Muscle layer of colon (tissue), 2 donors: Measurements from ENCODE around the gene NMRAL1.
A peak's percentile ranks its signal among the peaks of the same experiment; 100 is the strongest.

Experiments
- H3K27ac ChIP-seq: one replicate; pipeline ENCODE4 v1.7.0; 2013; ENCODE audit warnings: low read depth, mild to moderate bottlenecking, low read length, moderate library complexity
- H3K27me3 ChIP-seq, 2 donors: one replicate each; pipeline ENCODE4 v1.7.0; 2013; ENCODE audit warnings: low read length in 2 of 2, mild to moderate bottlenecking in 2 of 2; ENCODE audit not compliant: insufficient read depth in 2 of 2, control insufficient read depth in 1 of 2
- H3K36me3 ChIP-seq: one replicate; pipeline ENCODE4 v1.7.0; 2013; ENCODE audit warnings: mild to moderate bottlenecking, low read length; ENCODE audit not compliant: insufficient read depth
- H3K4me1 ChIP-seq: one replicate; pipeline ENCODE4 v1.7.0; 2013; ENCODE audit warnings: mild to moderate bottlenecking, low read length; ENCODE audit not compliant: insufficient read depth
- H3K4me3 ChIP-seq, 2 donors: one replicate each; pipeline ENCODE4 v1.7.0; 2013; ENCODE audit warnings: low read length in 2 of 2, low read depth in 1 of 2, mild to moderate bottlenecking in 1 of 2, moderate library complexity in 1 of 2
- H3K9ac ChIP-seq: one replicate; pipeline ENCODE4 v1.7.0; 2013; ENCODE audit warnings: low read length
- H3K9me3 ChIP-seq: one replicate; pipeline ENCODE4 v1.7.0; 2013; ENCODE audit warnings: mild to moderate bottlenecking, low read length
- donor health status: abdominal sarcoma.
- donor health status: Adenocarcinoma of cecum.

Gene NMRAL1

DNA sequence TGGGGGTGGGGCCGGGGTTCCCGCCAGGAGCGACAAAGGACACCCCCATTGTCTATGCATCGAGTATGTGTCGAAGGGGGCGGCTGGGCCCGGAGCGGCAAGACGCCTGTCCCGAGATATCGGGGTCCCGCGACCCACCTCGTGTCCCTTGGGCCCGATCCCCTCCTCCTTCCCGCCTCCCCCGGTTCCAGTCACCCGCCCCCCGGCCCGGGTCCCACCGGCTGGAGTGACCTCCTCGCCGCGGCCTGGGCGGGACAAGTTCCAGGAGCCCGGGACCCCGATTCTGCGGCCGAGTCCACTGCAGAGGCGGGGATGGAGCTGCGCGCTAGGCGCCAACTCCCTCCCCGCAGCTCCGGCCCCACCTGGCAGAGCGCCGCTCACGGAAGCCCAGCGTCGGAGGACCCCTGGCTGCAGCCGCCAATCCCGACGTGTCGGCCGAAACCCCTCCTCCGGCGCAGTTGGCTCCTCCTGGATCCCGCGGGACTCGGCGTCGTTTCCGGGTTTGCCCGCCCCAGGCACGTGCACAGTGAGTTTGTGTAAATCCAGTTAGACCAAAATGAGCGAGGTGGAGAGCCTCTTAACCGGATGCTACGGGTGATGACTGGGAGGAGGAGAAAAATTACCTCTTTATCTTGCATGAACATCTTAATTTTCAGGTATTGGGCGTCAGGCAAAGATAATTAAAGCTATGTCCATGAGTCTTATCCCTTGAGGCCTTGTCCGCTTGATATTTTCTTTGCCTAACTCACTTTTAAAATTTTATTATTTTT is at the start of gene NMRAL1:
Gene NMRAL1, minus strand, starts transcription at position 434 of the 770 bp plus-strand sequence. CDS start 493 bp downstream, outside the sequence.
- H3K4me1 ChIP-seq = peaks cover 9% of the 10 kb centered on the region
- peak within 1 kb of the TSS; percentile 27 for H3K9ac ChIP-seq
- H3K4me3 ChIP-seq = peak within 1 kb of the TSS; percentile 43 to 58
- H3K9me3 ChIP-seq = no peaks in the 10 kb centered on the region
- H3K27me3 ChIP-seq = no peaks in the 10 kb centered on the region
- H3K36me3 ChIP-seq = no peaks in the 10 kb centered on the region
- peak within 1 kb of the TSS; percentile 79 for H3K27ac ChIP-seq

DNA sequence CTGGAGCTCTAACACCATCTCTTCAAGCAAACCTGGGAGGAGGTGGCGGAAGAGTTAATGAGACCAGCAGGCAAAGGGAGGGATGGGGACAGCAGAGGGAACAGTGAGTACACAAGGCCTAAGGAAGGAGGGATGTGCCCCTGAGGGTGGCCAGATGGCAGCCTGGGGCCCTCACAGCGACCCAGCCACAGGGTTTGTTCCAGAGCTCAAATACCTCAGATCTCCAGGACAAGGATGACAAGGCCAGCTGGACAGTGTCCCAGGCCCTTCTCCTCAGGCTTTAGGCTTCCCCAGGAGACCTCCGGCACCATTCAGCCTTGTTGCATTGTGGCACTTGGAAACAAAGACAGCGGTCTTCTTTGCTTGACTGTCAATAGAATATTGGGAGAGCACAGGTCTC is 49.3 kb upstream of the NMRAL1 start:
- Histone ChIP-seq H3K27ac (no peak overlapping the region), H3K27me3 (no peaks in the 10 kb centered on the region), H3K9ac (no peak overlapping the region)

DNA sequence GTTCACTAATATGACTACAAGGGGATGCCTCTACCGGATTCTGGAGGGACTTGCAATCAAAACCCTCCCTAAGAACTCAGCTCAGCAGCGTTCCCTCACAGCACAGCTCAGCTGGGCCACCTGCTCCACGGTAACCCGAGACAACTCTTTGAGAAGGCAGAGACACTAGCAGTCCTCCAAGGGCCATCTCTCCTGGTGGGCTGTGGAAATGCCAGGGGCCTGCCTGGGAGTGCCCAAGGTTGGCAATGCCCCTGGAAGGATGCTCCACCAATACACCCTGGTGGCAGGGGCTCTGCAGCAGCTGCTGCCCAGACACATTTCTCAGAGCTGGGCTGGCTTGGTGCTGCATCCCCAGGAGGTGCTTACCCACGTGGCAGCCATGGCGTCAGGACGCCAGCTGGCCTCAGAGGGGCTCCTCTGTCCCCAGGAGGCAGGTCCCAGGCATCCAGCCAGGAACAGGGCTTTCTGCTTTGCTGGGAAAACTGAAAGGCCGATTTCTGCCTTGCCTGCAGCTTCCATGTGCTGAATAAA is 47.7 kb upstream of the NMRAL1 start:
- Histone ChIP-seq H3K27me3 (no peaks in the 10 kb centered on the region), H3K9me3 (no peaks in the 10 kb centered on the region), H3K4me3 (no peak overlapping the region), H3K9ac (no peak overlapping the region), H3K36me3 (no peaks in the 10 kb centered on the region), H3K4me1 (peaks cover 5% of the 10 kb centered on the region), H3K27ac (no peak overlapping the region)

More for the DNA sequence above, 49.3 kb upstream of the NMRAL1 start:
- Histone ChIP-seq H3K4me1 (peaks cover 4% of the 10 kb centered on the region), H3K9me3 (no peaks in the 10 kb centered on the region), H3K36me3 (no peaks in the 10 kb centered on the region), H3K4me3 (no peak overlapping the region)

DNA sequence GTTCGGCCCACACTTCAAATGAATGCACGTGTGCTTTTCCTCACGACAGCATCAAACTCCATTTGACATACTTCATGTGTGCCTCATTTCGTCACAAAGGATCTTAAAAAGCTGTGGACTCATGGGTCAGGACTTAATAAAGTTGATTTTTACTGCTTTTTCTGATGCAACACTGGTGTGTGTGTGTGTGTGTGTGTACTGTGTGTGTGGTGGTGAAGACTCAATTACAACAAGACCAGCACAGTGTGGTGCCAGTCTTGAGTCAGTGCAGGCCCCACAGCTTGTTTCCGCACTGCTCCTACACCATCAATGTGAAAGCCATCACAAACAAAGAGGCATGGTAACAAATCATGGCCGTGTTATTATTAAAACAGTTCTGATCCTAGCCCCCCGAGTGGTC is 46.5 kb upstream of the NMRAL1 start:
- Histone ChIP-seq H3K4me3 (no peak overlapping the region), H3K27me3 (no peaks in the 10 kb centered on the region), H3K36me3 (no peaks in the 10 kb centered on the region), H3K4me1 (peaks cover 14% of the 10 kb centered on the region), H3K9ac (no peak overlapping the region), H3K9me3 (no peaks in the 10 kb centered on the region), H3K27ac (no peak overlapping the region)

DNA sequence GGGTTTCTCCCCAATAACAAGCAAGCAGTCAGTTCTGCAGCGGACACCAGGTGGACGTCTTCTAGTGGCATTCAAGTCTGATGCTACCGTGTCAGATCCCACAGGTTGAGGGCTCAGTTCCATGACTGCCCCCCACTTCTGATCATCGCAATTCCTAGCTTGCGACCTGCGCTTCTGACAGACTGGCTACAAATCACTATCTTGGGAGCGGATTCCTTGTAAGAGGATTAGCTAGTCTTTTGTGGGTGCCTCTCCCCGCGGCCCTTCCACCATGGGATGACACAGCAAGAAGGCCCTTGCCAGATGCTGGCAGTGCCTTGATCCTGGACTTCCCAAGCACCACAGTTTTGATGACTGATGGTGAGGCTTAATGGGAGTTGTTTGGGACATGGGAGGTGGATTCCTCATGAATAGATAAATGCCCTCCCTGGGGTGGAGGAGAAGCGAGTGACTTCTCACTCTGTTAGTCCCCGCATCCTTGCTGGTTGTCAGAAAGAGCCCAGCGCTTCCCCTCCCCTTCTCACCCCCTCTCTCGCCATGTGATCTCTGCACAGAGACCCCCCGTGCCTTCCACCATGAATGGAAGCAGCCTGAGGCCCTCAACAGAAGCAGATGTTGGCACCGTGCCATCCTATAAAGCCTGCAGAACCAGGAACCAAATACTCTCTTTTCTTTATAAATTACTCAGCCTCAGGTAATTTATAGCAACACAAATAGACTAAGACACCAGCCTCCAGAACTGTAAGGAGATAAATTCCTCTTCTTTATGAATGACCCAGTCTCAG is 45.0 kb upstream of the NMRAL1 start:
- no peak overlapping the region for H3K27ac ChIP-seq
- peaks cover 24% of the 10 kb centered on the region for H3K4me1 ChIP-seq
- H3K9me3 ChIP-seq = no peaks in the 10 kb centered on the region
- no peak overlapping the region for H3K4me3 ChIP-seq
- no peaks in the 10 kb centered on the region for H3K36me3 ChIP-seq
- no peak overlapping the region for H3K9ac ChIP-seq
- no peaks in the 10 kb centered on the region for H3K27me3 ChIP-seq

DNA sequence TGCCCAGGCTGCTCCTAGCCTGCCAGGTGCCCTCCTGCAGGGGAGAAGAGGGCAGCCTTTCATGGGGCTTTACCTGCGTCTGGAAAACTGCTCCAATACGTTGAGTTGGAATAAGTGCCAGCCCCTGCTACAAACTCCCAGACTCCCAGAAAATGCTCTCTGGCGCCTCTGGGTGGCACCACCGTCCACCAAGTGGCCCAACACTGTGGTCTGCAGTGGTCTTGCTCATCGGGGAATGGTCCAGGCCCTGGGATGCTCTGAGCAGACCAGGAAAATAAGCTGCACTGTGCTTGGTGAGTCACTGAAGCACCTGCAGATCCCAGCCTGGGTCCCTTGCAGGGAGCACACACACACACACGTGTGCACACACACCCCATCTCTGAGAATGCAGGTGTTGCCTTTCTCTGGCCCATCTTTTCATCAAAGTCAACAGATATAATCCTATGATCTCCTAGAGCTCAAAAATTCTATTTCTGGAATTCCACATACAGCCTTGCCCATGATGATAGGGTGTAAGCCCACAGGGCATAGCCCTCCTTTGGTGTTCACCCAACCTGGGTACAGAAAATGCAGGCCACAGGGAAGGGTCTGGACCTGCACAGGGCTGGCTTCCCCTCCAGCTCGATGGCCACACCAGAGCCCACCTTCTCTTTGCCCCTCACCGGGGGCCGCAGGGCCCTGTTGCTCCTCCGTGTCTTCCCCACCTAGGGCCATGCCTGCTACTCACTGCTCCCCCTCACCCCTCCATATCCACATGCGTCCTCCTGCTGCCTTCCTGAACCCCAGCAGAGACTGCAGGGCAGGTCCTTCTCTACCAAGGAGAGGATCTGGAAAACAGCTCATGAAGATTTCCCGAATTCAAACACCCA is 43.6 kb upstream of the NMRAL1 start:
- Histone ChIP-seq H3K4me1 (peaks cover 30% of the 10 kb centered on the region), H3K27ac (no peak overlapping the region), H3K9ac (no peak overlapping the region)

DNA sequence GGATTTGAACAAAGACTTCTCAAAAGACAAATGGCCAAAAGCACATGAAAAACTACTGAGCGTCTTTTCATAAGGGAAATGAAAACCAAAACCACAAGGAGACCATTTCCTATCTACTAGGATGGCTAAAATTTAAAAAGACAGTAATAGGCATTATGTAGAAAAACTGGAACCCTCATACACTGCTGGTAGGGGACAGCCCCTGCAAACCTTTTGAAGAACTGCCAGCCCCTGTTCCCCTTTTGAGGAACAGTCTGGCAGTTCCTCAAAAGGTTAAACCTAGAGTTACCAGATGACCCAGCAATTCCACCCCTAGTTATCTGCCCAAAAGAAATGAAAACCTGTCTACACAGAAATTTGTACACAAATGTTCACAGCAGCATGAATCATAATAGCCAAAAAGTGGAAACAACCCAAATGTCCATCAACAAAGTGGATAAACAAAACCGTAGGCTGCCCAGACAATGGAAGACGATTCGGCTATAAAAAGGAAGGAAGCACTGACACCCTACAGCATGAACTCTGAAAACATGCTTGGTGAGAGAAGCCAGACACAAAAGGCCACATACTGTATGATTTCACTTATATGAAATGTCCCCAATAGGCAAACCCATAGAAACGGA is 41.3 kb upstream of the NMRAL1 start:
- no peak overlapping the region for H3K27ac ChIP-seq
- peaks cover 37% of the 10 kb centered on the region for H3K4me1 ChIP-seq
- H3K9ac ChIP-seq = no peak overlapping the region
- peaks cover 16% of the 10 kb centered on the region for H3K36me3 ChIP-seq
- H3K9me3 ChIP-seq = no peaks in the 10 kb centered on the region
- H3K27me3 ChIP-seq = no peaks in the 10 kb centered on the region
- H3K4me3 ChIP-seq = no peak overlapping the region

More for the DNA sequence above, 43.6 kb upstream of the NMRAL1 start:
- no peaks in the 10 kb centered on the region for H3K36me3 ChIP-seq
- no peaks in the 10 kb centered on the region for H3K27me3 ChIP-seq
- H3K4me3 ChIP-seq = no peak overlapping the region
- no peaks in the 10 kb centered on the region for H3K9me3 ChIP-seq

DNA sequence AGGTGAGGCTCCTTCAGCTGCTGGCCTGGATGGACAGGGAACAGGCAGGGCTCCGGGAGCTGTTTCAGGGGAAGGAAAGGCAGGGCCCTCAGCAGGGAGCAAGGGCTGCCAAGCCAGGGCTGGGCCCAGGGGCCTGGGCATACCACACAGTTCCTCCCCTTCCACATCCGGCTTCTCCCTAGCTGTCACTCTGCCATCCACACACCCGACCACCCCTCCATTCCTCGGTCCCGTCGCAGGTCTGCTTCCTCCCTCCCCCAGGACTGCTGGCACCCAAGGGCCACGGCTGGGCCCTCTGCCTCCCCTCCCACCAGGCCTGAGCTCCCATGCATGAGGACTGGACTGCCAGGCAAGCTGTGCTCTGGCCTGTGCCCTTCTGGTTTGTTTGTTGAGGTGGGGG is 40.2 kb upstream of the NMRAL1 start:
- Histone ChIP-seq H3K36me3 (peaks cover 23% of the 10 kb centered on the region), H3K9ac (no peak overlapping the region), H3K4me1 (peaks cover 37% of the 10 kb centered on the region), H3K9me3 (no peaks in the 10 kb centered on the region), H3K4me3 (no peak overlapping the region), H3K27ac (no peak overlapping the region), H3K27me3 (no peaks in the 10 kb centered on the region)

DNA sequence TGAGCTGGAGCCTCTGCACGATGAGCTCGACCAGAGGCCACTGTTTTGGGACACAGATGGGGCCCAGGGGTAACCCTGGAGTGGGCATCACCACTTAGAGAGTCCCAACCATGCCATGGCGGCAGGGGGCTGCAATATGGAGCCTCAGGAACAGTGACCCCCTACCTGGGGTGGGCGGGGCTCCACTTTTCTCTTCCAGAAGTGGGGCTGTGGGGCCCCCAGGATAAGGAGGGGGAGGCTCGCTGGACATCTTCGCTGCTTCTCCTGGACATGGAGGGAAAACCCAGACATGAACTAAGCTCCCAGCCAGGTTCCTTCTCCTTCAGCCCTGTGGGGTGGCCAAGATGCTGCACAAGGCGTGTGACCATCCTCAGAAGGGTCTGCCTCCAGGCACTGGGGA is 39.5 kb upstream of the NMRAL1 start:
- Histone ChIP-seq H3K9ac (no peak overlapping the region), H3K27ac (no peak overlapping the region)

DNA sequence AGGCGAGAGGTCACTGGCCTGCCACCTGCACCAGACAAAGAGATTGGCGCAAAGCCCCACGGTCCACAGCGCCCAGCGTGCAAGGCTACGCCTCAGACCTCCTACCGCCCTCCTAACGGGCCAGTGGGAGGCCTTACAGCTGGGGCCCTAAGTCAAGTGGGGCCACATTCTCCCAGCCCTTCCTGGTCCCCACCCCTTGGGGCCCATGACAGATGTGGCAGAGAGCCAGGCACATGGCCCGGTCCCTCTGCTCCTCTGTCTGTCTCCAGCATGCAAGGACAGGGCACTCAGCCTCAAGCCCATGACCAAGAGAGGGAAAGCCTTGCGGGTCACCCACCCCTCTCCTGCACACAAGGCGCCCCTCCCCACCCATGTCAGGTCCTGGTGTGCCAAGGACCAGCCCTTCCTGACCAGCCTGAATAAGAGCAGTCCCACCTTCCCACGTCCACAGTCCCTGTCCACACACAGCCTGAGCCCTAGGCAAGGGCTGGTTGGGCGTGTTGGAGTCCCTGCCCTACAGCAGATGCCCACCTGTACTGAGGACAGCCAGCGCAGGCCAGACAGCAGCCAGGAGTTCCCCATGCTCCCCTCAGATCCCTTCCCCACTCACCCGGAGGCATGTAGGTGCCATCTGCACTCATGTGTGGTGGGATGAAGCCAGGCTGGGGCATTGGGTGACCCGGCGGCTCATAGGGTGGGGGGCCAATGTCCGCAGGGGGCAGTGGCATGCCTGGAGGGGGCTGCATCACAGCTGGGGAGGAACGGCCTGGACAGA is 38.8 kb upstream of the NMRAL1 start:
- H3K36me3 ChIP-seq = peaks cover 35% of the 10 kb centered on the region
- H3K9ac ChIP-seq = no peak overlapping the region
- H3K4me3 ChIP-seq = no peak overlapping the region
- H3K27me3 ChIP-seq = no peaks in the 10 kb centered on the region
- H3K27ac ChIP-seq = no peak overlapping the region
- peaks cover 37% of the 10 kb centered on the region for H3K4me1 ChIP-seq
- no peaks in the 10 kb centered on the region for H3K9me3 ChIP-seq

More for the DNA sequence above, 39.5 kb upstream of the NMRAL1 start:
- H3K36me3 ChIP-seq = peaks cover 29% of the 10 kb centered on the region
- H3K9me3 ChIP-seq = no peaks in the 10 kb centered on the region
- no peak overlapping the region for H3K4me3 ChIP-seq
- H3K27me3 ChIP-seq = no peaks in the 10 kb centered on the region
- peaks cover 37% of the 10 kb centered on the region for H3K4me1 ChIP-seq
